ENCODE measurements around the gene RTN4.

Gene RTN4

GRCh38 chr2:55031505-55031904 is 18.7 kb downstream of the RTN4 start:
- no peak for DNase-seq

DNA sequence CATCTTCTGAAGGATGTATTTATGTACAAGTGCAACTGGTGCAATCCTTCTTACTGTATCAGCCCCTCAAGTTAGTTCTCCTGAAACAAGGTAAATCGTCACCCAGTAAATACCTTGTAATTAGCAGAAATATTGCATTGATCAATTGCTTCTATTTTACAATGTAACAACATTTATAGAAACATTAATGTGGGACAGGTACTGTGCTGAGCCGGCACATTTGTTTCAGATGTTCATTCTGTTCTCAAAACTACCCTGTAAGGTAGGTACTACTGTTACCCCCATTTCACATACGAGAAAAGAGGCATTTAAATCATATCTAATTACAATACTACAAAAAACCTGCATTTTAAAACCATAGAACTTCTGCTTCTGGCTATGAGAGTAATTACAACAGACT is 19.5 kb downstream of the RTN4 start:
- no peak for DNase-seq

DNA sequence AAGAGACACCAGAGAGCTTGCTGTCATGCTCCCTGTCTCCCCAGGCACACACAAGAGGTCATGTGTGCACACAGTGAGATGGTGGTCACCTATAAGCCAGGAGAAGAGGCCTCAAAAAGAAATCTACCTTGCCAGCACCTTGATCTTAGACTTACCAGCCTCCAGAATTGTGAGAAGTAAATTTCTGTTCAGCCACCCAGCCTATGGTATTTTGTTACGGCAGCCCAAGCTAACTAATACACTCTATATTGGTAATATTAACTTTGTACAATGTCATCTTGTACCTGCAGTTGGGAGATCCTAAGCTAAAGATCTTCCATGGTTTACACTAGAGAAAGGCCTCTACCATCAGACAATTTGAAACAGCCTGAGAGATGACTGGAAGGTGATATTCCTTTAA is 21.2 kb downstream of the RTN4 start:
- no peak for DNase-seq

DNA sequence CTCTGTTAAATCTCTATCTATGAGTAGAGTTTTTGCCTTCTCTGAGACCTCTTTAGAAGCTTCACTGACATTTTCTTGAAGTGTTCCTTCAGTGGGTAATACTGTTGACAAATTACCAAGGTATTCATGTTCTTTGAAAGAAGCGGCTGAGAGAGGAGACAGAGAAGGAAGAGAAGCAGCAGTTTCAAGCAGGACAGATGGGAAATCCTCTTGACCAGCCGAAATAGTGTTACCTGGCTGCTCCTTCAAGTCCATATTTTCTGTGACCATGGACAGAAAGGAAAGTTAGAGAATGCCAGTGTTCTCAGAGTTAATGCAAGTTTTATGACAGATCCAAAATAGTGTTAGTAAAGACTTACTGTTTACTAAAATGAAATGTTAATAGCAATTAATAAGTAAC is 23.0 kb downstream of the RTN4 start:
- no peak for DNase-seq

DNA sequence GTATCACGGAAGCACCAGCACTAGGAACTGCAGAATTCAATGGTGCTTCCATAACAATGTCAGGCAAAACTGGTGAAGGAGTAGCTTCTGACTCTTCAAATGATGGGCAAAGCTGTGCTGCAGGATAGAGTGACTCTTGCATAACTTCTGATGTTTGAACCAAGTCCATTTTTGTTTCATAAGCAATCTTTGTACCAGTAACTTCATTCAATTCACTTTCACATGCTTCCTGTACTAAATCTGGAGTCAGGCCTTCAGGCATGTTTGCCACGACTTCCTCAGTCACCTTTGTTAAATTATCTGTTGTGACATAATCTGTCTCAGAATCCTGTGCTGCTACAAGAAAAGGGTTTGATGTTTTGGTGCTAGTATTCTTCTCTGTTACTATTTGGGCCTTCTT is 24.0 kb downstream of the RTN4 start:
- no peak for DNase-seq

DNA sequence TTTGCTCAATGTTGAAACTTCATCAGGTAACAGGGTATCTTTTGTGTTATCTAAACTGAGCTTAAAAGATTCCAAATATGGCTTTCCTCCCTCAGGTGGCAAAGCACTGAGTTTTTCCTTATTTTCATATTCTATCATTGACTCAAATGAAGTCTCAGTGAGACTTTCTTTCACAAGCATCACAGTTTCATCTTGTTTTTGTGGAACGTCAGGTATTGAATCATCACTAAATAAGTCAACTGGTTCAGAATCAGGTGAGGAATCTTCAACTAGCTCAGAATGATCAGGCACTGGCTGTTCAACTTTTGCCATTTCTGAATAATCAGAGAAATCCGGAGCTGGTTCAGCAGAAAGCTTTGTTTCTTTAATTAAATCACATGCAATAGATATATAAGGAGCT is 24.6 kb downstream of the RTN4 start:
- no peak for DNase-seq

GRCh38 chr2:55025082-55025481 is 25.2 kb downstream of the RTN4 start:
- no peak for DNase-seq

DNA sequence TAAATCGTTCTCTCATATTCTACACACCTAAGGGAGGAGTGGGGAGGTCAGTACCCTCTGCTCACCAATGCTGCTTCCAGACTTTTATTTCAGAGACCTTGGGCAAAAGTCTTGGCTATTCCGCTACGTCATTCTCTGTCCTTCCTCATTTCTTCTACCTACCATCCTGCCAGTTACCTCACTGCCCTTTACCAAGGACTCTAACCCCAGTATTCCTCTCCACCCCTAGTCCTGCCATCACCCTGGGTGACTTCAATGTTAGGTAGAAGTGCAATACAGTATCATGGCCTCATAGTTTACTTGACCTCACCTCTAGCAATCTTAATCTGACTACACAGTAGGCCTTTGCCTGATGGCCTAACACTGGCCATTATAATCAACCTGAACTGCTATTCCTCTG is 27.8 kb downstream of the RTN4 start:
- DNase-seq, result no peak

DNA sequence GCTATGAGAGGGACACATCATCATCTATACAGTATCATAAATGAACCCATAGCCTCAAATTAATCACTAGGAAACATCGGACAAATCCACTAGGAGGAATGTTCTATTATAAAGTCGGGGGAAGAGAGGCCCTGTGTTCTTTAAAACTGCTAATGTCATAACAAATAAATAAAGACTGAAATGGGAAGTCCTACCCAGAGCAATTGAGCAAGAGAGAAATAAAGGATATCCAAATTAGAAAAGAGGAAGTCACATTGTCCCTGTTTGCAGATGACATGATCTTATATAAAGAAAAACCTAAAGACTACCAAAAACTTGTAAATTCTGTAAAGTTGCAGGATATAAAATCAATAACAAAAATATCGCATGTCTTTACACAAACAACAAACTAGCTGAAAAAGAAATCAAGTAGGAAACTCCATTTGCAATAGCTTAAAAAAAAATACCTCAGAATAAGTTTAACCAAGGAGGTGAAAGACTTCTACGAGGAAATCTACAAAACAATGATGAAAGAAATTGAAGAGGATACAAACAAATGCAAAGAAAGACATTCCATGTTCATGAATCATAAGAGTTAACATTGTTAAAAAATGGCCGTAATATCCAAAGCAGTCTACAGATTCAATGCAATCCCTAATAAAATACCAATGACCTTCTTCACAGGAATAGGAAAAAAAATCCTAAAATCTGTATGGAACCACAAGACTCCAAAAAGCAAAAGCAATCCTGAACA is 30.6 kb downstream of the RTN4 start:
- DNase-seq, result no peak

GRCh38 chr2:55018619-55019018 is 31.6 kb downstream of the RTN4 start:
- no peak for DNase-seq

DNA sequence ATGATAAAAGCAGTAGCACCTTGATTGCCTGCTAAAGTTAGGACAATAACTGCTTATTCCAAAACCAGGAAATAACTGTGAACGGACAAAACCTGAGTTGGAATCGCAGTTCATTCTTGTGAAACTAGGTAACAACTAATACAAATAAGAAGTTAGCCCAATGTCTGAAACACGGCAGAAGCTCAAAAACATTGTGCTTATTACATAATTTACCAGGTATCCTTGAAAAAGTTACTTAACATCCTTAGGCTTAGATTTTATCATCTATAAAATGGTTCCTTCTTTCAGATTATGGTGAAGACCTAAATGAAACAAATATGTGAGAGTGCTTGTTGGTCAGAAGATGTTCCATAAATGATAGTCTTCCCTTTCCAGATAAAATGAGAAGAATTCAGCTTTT is 32.4 kb downstream of the RTN4 start:
- DNase-seq, result no peak

GRCh38 chr2:55017428-55017827 is 32.8 kb downstream of the RTN4 start:
- DNase-seq, result no peak

GRCh38 chr2:55014962-55015939 is 35.0 kb downstream of the RTN4 start:
- DNase-seq, result peak in 1 of 2 experiments; percentile 15

DNA sequence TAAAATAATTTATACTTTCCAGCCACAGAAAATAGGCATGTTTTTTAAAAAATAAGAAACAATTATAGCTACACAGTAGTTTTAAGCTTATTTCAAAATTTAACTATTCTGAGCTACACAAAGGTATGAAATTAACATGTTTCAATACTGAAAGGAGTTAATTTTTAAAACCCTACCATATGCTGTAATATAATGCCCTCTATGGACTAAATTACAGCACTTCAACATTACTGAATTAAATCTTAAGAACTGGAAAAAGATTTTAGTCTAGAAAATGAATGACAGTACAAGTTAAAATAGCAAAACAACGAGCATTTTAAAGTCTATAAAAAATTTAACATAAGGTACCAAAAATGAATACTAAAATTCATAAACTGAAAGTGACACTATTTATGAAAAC is 36.3 kb downstream of the RTN4 start:
- DNase-seq, result no peak

GRCh38 chr2:55012672-55013484 is 37.4 kb downstream of the RTN4 start:
- no peak for DNase-seq

GRCh38 chr2:55011831-55012671 is 38.2 kb downstream of the RTN4 start:
- DNase-seq, result no peak

DNA sequence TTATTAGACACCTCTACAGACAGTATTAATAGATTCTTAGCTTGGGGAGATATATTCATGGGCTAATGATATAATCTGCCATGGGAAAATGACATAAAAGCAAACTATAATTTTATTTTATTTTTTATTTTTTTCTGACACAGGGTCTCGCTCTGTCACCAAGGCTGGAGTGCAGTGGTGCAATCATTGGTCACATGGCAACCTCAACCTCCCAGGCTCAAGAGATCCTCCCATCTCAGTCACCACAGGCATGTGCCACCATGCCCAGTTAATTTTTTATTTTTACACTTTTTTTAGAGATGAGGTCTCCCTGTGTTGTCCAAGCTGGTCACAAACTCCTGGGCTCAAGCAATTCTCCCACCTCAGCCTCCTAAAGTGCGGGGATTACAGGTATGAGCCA is 39.3 kb downstream of the RTN4 start:
- no peak for DNase-seq

DNA sequence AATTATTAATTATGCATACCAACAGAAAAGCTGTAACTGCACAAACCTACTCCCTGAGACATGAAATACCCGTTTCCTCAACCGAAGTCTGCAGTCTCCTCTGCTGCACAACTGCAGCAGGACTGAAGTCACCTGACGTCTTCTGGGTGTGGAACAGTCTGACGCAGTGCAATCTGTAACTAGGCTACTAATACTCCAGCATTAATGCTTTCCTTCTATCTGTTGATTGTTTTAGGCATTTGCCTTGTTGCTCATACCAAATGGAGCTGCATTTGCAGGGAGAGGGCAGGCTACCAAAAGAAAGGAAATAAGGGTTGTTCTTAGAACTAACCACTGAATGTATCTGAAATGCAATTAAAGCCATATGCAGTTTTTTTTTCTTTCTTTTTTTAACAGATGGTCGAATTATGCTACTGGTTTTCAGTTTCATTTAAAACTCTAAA is 40.1 kb downstream of the RTN4 start:
- no peak for DNase-seq

- no peak for DNase-seq
Observed at GRCh38 chr2:55009277-55010060, 40.8 kb downstream of the RTN4 start.

GRCh38 chr2:55006306-55006705 is 43.9 kb downstream of the RTN4 start:
- DNase-seq, result no peak

Measured in NCI-H187 (cell line).